Esophagus muscularis mucosa (tissue), 4 donors: ENCODE results near the gene DIS3L. TPM values are rescaled to one million over a fixed set of nuclear protein-coding genes. Genes with fewer than 3 reads are reported as not detected.
"Not testable (repeated sequence)": the region's sequence is repeated elsewhere in the genome, so short reads cannot be mapped to it uniquely, and the experiment has no call there.

Source experiments
- DNase-seq: peaks from one replicate; pipeline ENCODE4 v3.0.0-alpha.2; 2017; ENCODE audit errors: extremely low spot score
- H3K27ac ChIP-seq, 4 donors: fragments of 200-600 bp; sonication (generic); replicated peaks in 1 of 4; 1 replicate in 3 of 4; 2 replicates in 1 of 4; pipeline ENCODE4 v1.5.1; 2016 to 2019; ENCODE audit warnings: mild to moderate bottlenecking in 1 of 4
- H3K27me3 ChIP-seq, 4 donors: fragments of 200-600 bp; sonication (generic); one replicate each; pipeline versions ENCODE4 v1.5.1 to v1.6.0; 2016 to 2019
- H3K36me3 ChIP-seq, 4 donors: fragments of 200-600 bp; sonication (generic); one replicate each; pipeline ENCODE4 v1.5.1; 2016 to 2019
- H3K4me1 ChIP-seq, 4 donors: fragments of 200-600 bp; sonication (generic); one replicate each; pipeline ENCODE4 v1.5.1; 2016 to 2019
- H3K4me3 ChIP-seq, 4 donors: fragments of 200-600 bp; sonication (generic); 1 replicate in 2 of 4; 2 replicates in 2 of 4; pipeline ENCODE4 v1.5.1; 2016 to 2019; ENCODE audit warnings: mild to moderate bottlenecking in 4 of 4, moderate library complexity in 1 of 4
- H3K9me3 ChIP-seq, 4 donors: fragments of 200-600 bp; sonication (generic); 1 replicate in 3 of 4; 2 replicates in 1 of 4; pipeline ENCODE4 v1.5.1; 2016 to 2019
- CTCF ChIP-seq, 3 experiments: fragments of 200-600 bp in 2 of 3; fragments of 450-650 bp in 1 of 3; sonication (generic) in 2 of 3; IDR thresholded peaks; one replicate each; pipeline ENCODE4 v1.5.1; 2017 to 2019; ENCODE audit warnings: antibody characterized with exemption in 3 of 3, mild to moderate bottlenecking in 2 of 3, moderate library complexity in 1 of 3
- EP300 ChIP-seq: sonication (generic); formaldehyde crosslinking; IDR thresholded peaks from one replicate; pipeline ENCODE4 v1.6.1; 2017; ENCODE audit warnings: antibody characterized with exemption
- POLR2A ChIP-seq: fragments of 450-650 bp; IDR thresholded peaks from one replicate; pipeline ENCODE4 v1.6.1; 2017; ENCODE audit warnings: antibody characterized with exemption, moderate library complexity, mild to moderate bottlenecking, low read depth
- POLR2AphosphoS5 ChIP-seq, 2 donors: sonication (generic); formaldehyde crosslinking; IDR thresholded peaks; one replicate each; pipeline ENCODE4 v1.6.1; 2017; ENCODE audit warnings: antibody characterized with exemption in 2 of 2
- WGBS: methylation state at CpG from one replicate; pipeline ENCODE4 v1.1.5; 2018; 5-methylcytosine and 5-hydroxymethylcytosine counted together
- intact Hi-C: fragments of 100-400 bp; cut with DNase I; formaldehyde crosslinking; loops from one replicate; pipeline ENCODE4 v1.15.1; 2023
- small RNA-seq, 3 donors: library from RNA; depleted of rRNA; stranded (forward); fragments of <200 nt; gene quantifications; one replicate each; pipeline ENCODE3, GENCODE V24; 2016
- total RNA-seq, 4 donors: library from RNA; depleted of rRNA; stranded (reverse); fragments of >200 nt; gene quantifications; one replicate each; pipeline versions ENCODE4 v1.1.0 to v1.2.1, GENCODE V29; 2016

Gene DIS3L
- total RNA-seq, 4 donors from 2014 or later = 33.3 to 47.9 (median 34.8) TPM

DNA sequence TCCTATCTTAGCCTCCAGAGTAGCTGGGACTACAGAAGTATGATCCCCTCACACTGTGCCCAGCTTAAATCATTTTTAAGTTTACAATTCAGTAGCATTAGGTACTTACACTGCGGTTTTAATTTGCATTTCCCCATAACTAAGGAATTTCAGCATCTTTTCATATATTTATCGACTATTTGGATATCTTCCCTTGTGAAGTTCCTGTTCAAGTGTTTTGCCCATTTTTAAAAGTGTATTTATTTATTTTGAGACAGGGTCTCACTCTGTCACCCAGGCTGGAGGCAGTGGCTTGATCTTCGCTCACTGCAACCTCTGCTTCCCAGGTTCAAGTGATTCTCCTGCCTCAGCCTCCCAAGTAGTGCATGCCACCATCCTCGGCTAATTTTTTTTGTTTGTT lies 80.8 kb downstream of the DIS3L start:
- Histone ChIP-seq H3K4me3 (no peak overlapping the region), H3K27me3 (no peaks in the 10 kb centered on the region), H3K9me3 (peaks cover 0 to 7% (median 0%) of the 10 kb centered on the region in 4 donors), H3K4me1 (peaks cover 0 to 4% (median 0%) of the 10 kb centered on the region in 4 donors), H3K27ac (no peak overlapping the region), H3K36me3 (no peaks in the 10 kb centered on the region)
- intact Hi-C loops = no loop called here
- TF ChIP-seq POLR2A = no peak
- no peak for TF ChIP-seq POLR2AphosphoS5 (IDR thresholded peaks at IDR 0.05)
- TF ChIP-seq CTCF (IDR thresholded peaks at IDR 0.05) = no peak
- TF ChIP-seq EP300 = no peak
- no peak for DNase-seq
- WGBS = 84% methylated on average over 4 of the region's 4 CpGs

DNA sequence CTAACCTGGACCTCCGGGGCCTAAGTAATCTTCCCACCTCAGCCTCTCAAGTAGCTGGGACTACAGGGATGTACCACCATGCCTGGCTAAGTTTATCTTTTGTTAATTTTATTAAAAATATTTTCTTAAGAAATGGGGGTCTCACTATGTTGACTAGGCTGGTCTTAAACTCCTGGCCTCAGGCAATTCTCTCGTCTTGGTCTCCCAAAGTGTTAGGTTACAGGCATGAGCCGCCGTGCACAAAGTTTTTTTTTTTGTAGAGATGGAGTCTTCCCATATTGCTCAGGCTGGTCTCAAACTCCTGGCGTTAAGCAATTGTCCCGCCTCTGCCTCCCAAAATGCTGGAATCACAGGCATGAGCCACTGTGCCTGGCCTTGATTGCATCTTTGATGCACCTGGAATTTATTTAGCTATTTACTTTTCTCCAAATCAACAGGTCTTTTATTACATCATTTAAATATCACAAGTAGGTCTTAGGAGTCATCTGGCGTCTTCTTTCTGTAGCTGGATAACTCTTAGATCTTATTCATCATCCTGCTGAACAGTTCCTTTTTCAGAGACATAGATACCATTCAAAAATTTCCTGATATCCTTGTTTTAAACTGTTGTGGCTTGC lies 85.6 kb downstream of the DIS3L start:
- intact Hi-C loops = no loop called here
- H3K9me3 ChIP-seq = peaks cover 0 to 7% (median 0%) of the 10 kb centered on the region in 4 donors
- DNase-seq = no peak
- H3K36me3 ChIP-seq = no peaks in the 10 kb centered on the region
- TF ChIP-seq CTCF (IDR thresholded peaks at IDR 0.05) = no peak
- no peak for TF ChIP-seq EP300
- no peak for TF ChIP-seq POLR2A
- TF ChIP-seq POLR2AphosphoS5 (IDR thresholded peaks at IDR 0.05) = no peak
- H3K4me3 ChIP-seq = no peak overlapping the region
- H3K27me3 ChIP-seq = no peaks in the 10 kb centered on the region
- 88% methylated on average over 7 of the region's 7 CpGs for WGBS
- no peaks in the 10 kb centered on the region for H3K4me1 ChIP-seq
- H3K27ac ChIP-seq = no peak overlapping the region

DNA sequence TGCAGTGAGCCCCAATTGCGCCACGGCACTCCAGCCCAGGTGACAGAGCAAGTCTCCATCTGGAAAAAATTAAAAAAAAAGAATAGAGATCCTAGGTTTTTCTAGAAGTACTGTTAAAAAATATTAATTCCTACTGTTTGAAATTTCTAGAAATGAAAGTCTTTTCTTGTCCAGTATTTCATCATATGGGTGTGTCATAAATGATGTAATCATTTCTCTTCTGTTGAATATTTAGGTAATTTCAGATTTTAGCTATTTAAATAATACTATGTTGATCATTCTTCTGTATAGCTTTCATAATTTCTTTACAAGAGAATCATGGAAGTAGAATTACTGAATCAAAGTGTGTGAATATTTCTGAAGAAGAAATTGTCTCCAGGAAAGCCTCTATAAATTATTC lies 88.0 kb downstream of the DIS3L start:
- intact Hi-C loops = not testable (repeated sequence)

More for the DNA sequence above, 88.0 kb downstream of the DIS3L start:
- H3K27me3 ChIP-seq, H3K27ac ChIP-seq, H3K9me3 ChIP-seq, H3K36me3 ChIP-seq, H3K4me3 ChIP-seq, DNase-seq: not testable (repeated sequence)
- 94% methylated on average over 2 of the region's 2 CpGs for WGBS
- H3K4me1 ChIP-seq = peaks cover 8 to 12% (median 11%) of the 10 kb centered on the region in 4 donors

Small RNA genes lying within 50 kb of the gene (small RNA-seq; reads per million reads assigned to genes)
- gene RF00019 (0 reads per million in 3 donors), gene SCARNA14 (4.7 to 8.0 (median 7.4) reads per million in 3 donors)

Other genes with a start within 250 kb of the DIS3L start
- under 1 TPM in 2 of 4 donors, not detected in 2; 0.23 to 0.33 TPM for gene MEGF11, start 39.8 kb upstream of the DIS3L start, total RNA-seq
- 1 to 10 TPM; 2.9 to 5.3 (median 3.8) TPM for gene TIPIN, start 63.1 kb downstream of the DIS3L start, total RNA-seq
- 10 to 100 TPM; 29.5 to 37.6 (median 35.9) TPM for gene MAP2K1, start 93.3 kb downstream of the DIS3L start, total RNA-seq
- 10 to 100 TPM; 23.3 to 44.9 (median 34.7) TPM for gene SNAPC5, start 204.2 kb downstream of the DIS3L start, total RNA-seq
- gene RPL4, start 211.3 kb downstream of the DIS3L start, total RNA-seq = 1,000 to 10,000 TPM; 2,782 to 4,577 (median 3,551) TPM
- gene ZWILCH, start 211.8 kb downstream of the DIS3L start, total RNA-seq = 1 to 10 TPM; 2.1 to 3.3 (median 2.4) TPM